IPS-18c (cell line): ENCODE data around the gene CCDC177.

Experiments
- H3K4me3 ChIP-seq: 2 replicates; pipeline ENCODE4 v1.7.0; 2013; ENCODE audit warnings: low read depth, mild to moderate bottlenecking, low read length, moderate library complexity; ENCODE audit not compliant: insufficient read depth
- H3K9me3 ChIP-seq: one replicate; pipeline ENCODE4 v1.6.1; 2013; ENCODE audit warnings: mild to moderate bottlenecking, low read length, moderate library complexity; ENCODE audit not compliant: control insufficient read depth, insufficient read depth

Gene CCDC177

DNA sequence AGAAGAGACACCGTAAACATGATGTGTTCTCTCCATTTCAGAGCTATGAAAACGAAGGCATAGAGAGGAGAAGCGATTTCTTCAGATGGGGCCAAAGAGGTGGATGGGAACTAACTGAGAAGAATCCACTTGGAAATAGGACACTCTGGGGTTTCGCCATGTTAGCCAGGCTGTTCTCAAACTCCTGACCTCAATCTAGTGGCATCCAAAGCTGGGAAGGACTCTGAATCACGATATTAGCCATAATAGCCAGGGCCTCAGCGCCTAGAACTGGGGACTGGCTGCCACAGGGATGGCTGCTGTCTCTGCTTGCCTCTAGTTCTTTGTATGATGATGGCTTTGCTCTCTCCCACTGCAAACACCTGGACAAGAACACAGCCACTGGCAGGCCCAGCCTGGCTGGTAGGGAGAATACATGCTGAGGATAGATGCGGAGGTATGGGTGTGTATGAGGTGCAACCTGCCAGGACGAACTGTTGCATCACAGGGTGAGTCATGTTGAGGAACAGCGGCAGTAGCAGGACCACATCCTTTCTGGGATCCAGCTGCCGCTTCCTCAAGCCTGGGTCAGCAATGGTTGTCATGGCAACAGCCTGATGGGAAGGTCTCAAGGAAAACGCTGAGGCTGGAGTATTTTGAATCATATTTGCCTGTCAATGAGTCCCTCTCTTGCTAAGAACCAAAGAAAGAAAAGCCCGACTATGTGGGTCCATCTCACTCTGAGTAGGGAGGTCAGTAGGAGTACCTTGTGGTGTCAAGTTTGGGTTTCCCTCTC, 31.1 kb downstream of the CCDC177 start:
- peaks cover 2% of the 10 kb centered on the region for H3K9me3 ChIP-seq
- no peak overlapping the region for H3K4me3 ChIP-seq

GRCh38 chr14:69542311-69542710, 32.4 kb downstream of the CCDC177 start:
- H3K4me3 ChIP-seq = no peak overlapping the region
- H3K9me3 ChIP-seq = peaks cover 2% of the 10 kb centered on the region

GRCh38 chr14:69540654-69541335, 33.9 kb downstream of the CCDC177 start:
- no peak overlapping the region for H3K4me3 ChIP-seq
- peaks cover 2% of the 10 kb centered on the region for H3K9me3 ChIP-seq

- no peak overlapping the region for H3K4me3 ChIP-seq
- H3K9me3 ChIP-seq = peaks cover 2% of the 10 kb centered on the region
These were observed 34.9 kb downstream of the CCDC177 start for GRCh38 chr14:69539631-69540410.

GRCh38 chr14:69538766-69539165, 35.9 kb downstream of the CCDC177 start:
- H3K9me3 ChIP-seq = peaks cover 2% of the 10 kb centered on the region
- no peak overlapping the region for H3K4me3 ChIP-seq

GRCh38 chr14:69537900-69538299, 36.8 kb downstream of the CCDC177 start:
- no peak overlapping the region for H3K4me3 ChIP-seq

GRCh38 chr14:69536971-69537370, 37.7 kb downstream of the CCDC177 start:
- no peak overlapping the region for H3K4me3 ChIP-seq
- H3K9me3 ChIP-seq = peaks cover 2% of the 10 kb centered on the region

More at GRCh38 chr14:69537900-69538299, 36.8 kb downstream of the CCDC177 start:
- peaks cover 2% of the 10 kb centered on the region for H3K9me3 ChIP-seq

DNA sequence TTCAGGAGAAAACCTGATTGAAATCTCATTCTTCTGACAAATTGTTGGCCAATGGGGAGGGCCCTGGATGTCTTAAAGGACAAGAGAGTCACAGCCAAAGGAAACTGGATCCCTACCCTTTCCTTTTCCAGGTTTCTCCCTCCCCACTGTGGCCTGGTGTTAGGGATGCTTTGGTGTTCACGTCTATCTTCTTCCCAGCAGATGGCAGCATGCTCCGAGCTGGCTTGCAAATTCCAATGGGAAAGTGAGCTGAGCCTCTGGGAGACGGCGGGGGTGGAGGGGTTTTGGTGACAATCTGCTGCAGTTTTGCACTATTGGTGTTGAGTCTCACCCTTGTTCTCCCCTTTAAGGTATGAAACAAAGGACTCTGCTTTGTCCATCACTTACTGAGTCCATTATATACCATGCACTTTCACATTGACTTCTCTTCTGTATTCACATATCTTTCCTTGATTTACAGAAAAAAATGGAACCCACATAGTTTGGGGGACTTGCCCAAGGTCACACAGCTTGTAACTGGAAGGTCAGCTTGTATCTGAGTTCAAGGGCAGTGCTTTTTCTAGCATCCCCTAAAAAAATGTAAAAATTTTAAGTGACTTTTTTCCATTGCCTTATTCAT, 39.3 kb downstream of the CCDC177 start:
- no peak overlapping the region for H3K4me3 ChIP-seq
- H3K9me3 ChIP-seq = no peaks in the 10 kb centered on the region

- no peak overlapping the region for H3K4me3 ChIP-seq
- H3K9me3 ChIP-seq = no peaks in the 10 kb centered on the region
These were observed 41.9 kb downstream of the CCDC177 start for GRCh38 chr14:69532561-69533340.

- H3K4me3 ChIP-seq = no peak overlapping the region
- H3K9me3 ChIP-seq = no peaks in the 10 kb centered on the region
These were observed 43.5 kb downstream of the CCDC177 start for GRCh38 chr14:69531135-69531534.

- Histone ChIP-seq H3K4me3 (no peak overlapping the region), H3K9me3 (no peaks in the 10 kb centered on the region)
These were observed 44.6 kb downstream of the CCDC177 start for GRCh38 chr14:69530095-69530494.

GRCh38 chr14:69529563-69529962, 45.1 kb downstream of the CCDC177 start:
- no peak overlapping the region for H3K4me3 ChIP-seq
- H3K9me3 ChIP-seq = no peaks in the 10 kb centered on the region

DNA sequence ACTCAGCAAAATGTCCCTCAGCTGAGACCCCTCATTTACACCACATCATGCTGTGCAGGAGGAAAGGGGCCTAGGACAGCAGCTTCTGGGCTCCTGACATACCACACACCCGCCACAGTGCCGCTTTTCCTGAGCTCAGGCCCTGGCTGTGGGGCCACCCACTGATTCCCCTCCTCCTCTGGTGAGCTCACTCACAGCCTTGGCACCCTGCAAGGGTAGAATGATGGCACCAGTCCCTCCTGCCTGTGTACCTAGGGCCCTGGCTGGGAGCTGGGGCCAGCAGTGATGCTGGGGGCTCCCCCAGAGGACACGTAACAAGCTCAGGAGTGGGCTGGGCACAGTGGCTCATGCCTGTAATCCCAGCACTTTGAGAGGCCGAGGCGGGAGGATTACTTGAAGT, 45.7 kb downstream of the CCDC177 start:
- H3K9me3 ChIP-seq = no peaks in the 10 kb centered on the region
- no peak overlapping the region for H3K4me3 ChIP-seq

GRCh38 chr14:69528143-69528542, 46.5 kb downstream of the CCDC177 start:
- no peak overlapping the region for H3K4me3 ChIP-seq
- H3K9me3 ChIP-seq = no peaks in the 10 kb centered on the region

GRCh38 chr14:69527635-69528034, 47.0 kb downstream of the CCDC177 start:
- Histone ChIP-seq H3K9me3 (no peaks in the 10 kb centered on the region), H3K4me3 (no peak overlapping the region)

GRCh38 chr14:69525896-69526295, 48.8 kb downstream of the CCDC177 start:
- no peaks in the 10 kb centered on the region for H3K9me3 ChIP-seq
- no peak overlapping the region for H3K4me3 ChIP-seq

DNA sequence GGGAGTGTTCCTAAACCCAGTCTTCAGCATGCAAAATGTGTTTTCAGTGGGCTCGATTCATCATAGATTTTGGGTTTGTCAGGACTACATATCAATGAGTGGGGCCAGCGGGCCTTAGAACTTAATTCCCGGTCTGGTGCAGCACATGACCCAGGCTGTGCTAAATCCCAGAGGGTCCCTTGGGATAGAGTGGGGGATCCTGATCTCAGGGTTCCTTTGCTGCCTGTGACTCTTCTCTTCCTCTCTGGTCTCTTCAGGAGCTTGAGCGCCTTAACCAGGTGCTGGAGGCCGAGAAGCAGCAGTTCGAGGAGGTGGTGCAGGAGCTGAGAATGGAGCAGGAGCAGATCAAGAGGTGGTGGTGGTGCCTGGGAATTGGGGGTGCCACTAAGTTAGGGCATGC, 52.6 kb downstream of the CCDC177 start:
- Histone ChIP-seq H3K9me3 (no peaks in the 10 kb centered on the region), H3K4me3 (no peak overlapping the region)
